HEK293T (cell line): ENCODE measurements around the gene FBXL13.

Source experiments
- ARNT ChIP-seq: fragments of 450-650 bp; IDR thresholded peaks from 2 replicates; pipeline ENCODE4 v1.6.1; 2017; ENCODE audit warnings: mild to moderate bottlenecking
- BHLHE40 ChIP-seq: fragments of 450-650 bp; IDR thresholded peaks from 2 replicates; pipeline ENCODE4 v1.6.1; 2016; ENCODE audit warnings: mild to moderate bottlenecking, moderate library complexity, borderline replicate concordance
- CTBP1 ChIP-seq: fragments of 450-650 bp; IDR thresholded peaks from 2 replicates; pipeline ENCODE4 v1.6.1; 2016; ENCODE audit warnings: borderline replicate concordance
- ELF4 ChIP-seq: fragments of 450-650 bp; IDR thresholded peaks from 2 replicates; pipeline ENCODE4 v1.6.1; 2017; ENCODE audit warnings: antibody characterized with exemption
- FOXA1 ChIP-seq: fragments of 450-650 bp; IDR thresholded peaks from 2 replicates; pipeline ENCODE4 v1.6.1; 2016; ENCODE audit warnings: mild to moderate bottlenecking
- FOXK2 ChIP-seq: fragments of 450-650 bp; IDR thresholded peaks from 2 replicates; pipeline ENCODE4 v1.6.1; 2016; ENCODE audit warnings: mild to moderate bottlenecking
- FOXM1 ChIP-seq: fragments of 450-650 bp; IDR thresholded peaks from 2 replicates; pipeline ENCODE4 v1.6.1; 2017; ENCODE audit warnings: mild to moderate bottlenecking, borderline replicate concordance
- HDGF ChIP-seq: fragments of 450-650 bp; IDR thresholded peaks from 2 replicates; pipeline ENCODE4 v1.6.1; 2017; ENCODE audit warnings: antibody characterized with exemption, borderline replicate concordance
- L3MBTL2 ChIP-seq: fragments of 450-650 bp; conservative IDR thresholded peaks from 2 replicates; pipeline ENCODE4 v1.6.1; 2016; ENCODE audit warnings: mild to moderate bottlenecking
- NFRKB ChIP-seq: fragments of 450-650 bp; IDR thresholded peaks from 2 replicates; pipeline ENCODE4 v1.6.1; 2016; ENCODE audit warnings: mild to moderate bottlenecking, moderate library complexity
- SP1 ChIP-seq: fragments of 450-650 bp; IDR thresholded peaks from 2 replicates; pipeline ENCODE4 v1.6.1; 2017
- SUZ12 ChIP-seq: fragments of 450-650 bp; IDR thresholded peaks from 2 replicates; pipeline ENCODE4 v1.6.1; 2016; ENCODE audit warnings: mild to moderate bottlenecking
- TARDBP ChIP-seq: fragments of 450-650 bp; IDR thresholded peaks from 2 replicates; pipeline ENCODE4 v1.6.1; 2016
- TF ChIP-seq, protein P1 (sequence below): fragments of 450-650 bp; IDR thresholded peaks from 2 replicates; pipeline ENCODE4 v1.6.1; 2016

DNA sequence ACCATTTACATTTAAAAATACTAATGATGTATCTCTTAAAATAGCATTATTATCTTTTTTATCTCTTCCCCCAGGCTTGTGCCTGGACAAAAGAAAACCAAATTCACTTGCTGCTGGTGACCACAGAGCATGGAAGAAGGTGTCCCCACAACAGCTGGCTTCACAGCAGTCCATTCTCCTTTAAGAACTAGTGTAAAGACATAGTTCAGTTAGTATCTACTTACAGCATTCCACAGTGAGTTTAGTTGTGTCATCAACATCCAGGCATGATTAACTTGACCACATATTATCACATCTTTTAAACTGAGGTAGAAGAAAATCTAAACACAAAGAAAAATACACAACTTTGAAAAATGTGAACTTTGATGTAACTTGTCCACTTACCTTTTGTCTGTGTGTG is 106.8 kb downstream of the FBXL13 start:
- TF ChIP-seq ARNT: no peak
- no peak for TF ChIP-seq HDGF
- no peak for TF ChIP-seq BHLHE40
- TF ChIP-seq, protein P1, sequence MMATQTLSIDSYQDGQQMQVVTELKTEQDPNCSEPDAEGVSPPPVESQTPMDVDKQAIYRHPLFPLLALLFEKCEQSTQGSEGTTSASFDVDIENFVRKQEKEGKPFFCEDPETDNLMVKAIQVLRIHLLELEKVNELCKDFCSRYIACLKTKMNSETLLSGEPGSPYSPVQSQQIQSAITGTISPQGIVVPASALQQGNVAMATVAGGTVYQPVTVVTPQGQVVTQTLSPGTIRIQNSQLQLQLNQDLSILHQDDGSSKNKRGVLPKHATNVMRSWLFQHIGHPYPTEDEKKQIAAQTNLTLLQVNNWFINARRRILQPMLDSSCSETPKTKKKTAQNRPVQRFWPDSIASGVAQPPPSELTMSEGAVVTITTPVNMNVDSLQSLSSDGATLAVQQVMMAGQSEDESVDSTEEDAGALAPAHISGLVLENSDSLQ: no peak
- TF ChIP-seq FOXM1: no peak
- TF ChIP-seq SUZ12: no peak
- no peak for TF ChIP-seq FOXA1
- no peak for TF ChIP-seq L3MBTL2
- TF ChIP-seq SP1: no peak
- no peak for TF ChIP-seq CTBP1
- no peak for TF ChIP-seq NFRKB
- no peak for TF ChIP-seq TARDBP
- no peak for TF ChIP-seq FOXK2
- TF ChIP-seq ELF4: no peak
